ENCODE results near the gene PABPN1L. TPM values are rescaled to one million over a fixed set of nuclear protein-coding genes. Genes with fewer than 3 reads are reported as not detected.
A peak's percentile ranks its signal among the peaks of the same experiment; 100 is the strongest.

The PABPN1L gene
- total RNA-seq, 1 donor from 2014 or later: 0.46 TPM

DNA sequence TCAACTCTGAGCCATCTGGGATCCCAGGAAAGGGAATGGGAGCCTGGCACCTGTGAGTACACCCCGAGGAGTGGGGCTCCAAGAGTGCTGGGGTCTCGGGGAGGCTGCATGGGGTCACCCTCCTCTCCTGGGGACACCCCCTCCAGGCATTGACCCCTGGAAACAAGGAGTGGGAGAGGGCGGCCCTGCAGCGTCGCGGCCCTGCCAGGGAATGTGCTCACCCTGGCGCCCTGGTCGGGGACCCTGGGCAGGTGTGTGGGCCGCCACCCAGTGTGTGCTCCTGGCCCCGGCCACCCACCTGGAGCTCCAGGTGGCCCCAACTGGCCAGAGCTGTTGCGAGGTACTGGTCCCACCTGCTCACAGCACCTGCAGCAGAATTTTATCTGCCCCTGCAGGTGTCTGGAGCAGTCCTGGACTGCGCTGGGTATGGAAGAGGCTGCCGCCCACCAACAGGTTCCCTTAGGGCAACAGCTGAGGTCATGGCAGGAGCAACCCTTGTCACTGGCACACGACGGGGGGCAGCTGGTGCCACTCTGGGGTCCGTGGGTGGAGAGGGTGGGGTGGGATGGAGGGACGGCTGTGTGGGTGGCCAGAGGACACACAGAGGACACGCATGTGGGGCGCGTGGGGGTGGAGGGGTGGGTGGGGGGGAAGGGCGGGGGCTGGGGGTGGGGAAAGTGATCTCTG lies 5.4 kb upstream of the PABPN1L start:
- Mint-ChIP-seq H3K4me3 (ENCODE audit: low read depth) (no peak overlapping the region), H3K4me1 (ENCODE audit: low read depth) (no peaks in the 10 kb centered on the region), H3K9me3 (ENCODE audit: low read depth) (no peaks in the 10 kb centered on the region), H3K27ac (no peak overlapping the region), H3K27me3 (peaks cover 3% of the 10 kb centered on the region), H3K36me3 (ENCODE audit: insufficient read depth) (peaks cover 1% of the 10 kb centered on the region)
- TF ChIP-seq, protein P1, sequence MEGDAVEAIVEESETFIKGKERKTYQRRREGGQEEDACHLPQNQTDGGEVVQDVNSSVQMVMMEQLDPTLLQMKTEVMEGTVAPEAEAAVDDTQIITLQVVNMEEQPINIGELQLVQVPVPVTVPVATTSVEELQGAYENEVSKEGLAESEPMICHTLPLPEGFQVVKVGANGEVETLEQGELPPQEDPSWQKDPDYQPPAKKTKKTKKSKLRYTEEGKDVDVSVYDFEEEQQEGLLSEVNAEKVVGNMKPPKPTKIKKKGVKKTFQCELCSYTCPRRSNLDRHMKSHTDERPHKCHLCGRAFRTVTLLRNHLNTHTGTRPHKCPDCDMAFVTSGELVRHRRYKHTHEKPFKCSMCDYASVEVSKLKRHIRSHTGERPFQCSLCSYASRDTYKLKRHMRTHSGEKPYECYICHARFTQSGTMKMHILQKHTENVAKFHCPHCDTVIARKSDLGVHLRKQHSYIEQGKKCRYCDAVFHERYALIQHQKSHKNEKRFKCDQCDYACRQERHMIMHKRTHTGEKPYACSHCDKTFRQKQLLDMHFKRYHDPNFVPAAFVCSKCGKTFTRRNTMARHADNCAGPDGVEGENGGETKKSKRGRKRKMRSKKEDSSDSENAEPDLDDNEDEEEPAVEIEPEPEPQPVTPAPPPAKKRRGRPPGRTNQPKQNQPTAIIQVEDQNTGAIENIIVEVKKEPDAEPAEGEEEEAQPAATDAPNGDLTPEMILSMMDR (IDR thresholded peaks at IDR 0.05; ENCODE audit: unreplicated experiment): no peak
- DNase-seq (ENCODE audit: low spot score, unreplicated experiment): no peak

DNA sequence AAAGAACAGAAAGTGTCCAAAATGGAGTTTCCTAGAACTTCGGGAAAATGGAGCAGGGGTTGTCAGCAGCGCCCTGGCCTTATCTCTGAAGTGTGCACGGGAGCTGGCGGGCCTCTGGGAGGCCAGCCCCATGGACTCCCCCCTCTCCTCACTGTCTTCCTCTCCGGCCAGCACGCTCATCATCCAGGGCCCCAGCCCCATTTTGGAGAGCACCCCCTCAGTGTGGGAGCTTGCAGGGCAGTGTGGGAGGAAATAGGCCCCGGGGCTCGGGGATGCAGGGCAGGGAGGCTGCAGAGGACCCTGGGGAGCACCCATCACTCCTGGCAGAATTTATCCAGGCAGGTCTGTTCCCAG lies 4.9 kb upstream of the PABPN1L start:
- H3K4me3 Mint-ChIP-seq (ENCODE audit: low read depth): no peak overlapping the region
- DNase-seq (ENCODE audit: low spot score, unreplicated experiment): no peak

DNA sequence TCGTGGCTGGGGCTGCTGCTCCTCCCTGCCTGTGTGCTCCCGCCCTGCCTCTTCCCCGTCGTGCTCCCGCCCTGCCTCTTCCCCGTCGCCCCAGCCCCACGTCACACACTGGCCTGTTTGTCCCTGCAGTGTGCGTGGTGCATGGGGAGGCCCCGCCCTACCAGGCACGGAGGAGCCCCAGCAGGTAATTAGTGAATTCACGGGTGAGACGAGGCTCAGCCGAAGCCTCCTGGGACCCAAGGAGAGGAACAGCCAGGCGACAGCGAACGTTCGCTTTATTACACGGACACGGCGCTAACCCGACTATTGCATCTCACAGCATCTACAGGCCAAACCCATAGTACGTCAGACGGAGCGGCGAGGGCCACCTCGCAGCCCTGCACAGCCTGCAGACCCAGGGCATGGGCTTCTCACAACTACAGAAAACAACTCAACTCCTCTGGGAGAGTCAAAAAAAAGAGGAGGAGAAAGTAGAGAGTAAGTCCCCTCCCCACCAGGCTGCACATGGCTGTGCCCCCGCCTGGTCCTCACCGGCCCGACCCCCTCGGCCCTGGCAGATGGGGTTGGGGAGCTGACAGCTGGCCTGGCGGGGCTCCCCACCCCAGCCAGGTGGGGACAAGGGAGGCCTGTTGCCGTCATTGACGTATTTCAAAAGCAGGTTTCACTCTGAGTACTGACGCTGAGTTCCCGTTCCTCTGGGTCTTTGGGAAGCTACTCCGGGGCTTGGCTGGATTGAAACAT lies 4.3 kb upstream of the PABPN1L start:
- no peaks in the 10 kb centered on the region for H3K36me3 Mint-ChIP-seq (ENCODE audit: insufficient read depth)
- no peaks in the 10 kb centered on the region for H3K4me1 Mint-ChIP-seq (ENCODE audit: low read depth)
- H3K9me3 Mint-ChIP-seq (ENCODE audit: low read depth): no peaks in the 10 kb centered on the region
- no peak for DNase-seq (ENCODE audit: low spot score, unreplicated experiment)
- TF ChIP-seq, protein P1 (IDR thresholded peaks at IDR 0.05; ENCODE audit: unreplicated experiment): no peak
- H3K27me3 Mint-ChIP-seq: peaks cover 3% of the 10 kb centered on the region
- H3K4me3 Mint-ChIP-seq (ENCODE audit: low read depth): no peak overlapping the region
- H3K27ac Mint-ChIP-seq: peak overlapping the region; percentile 27

More for the DNA sequence above, 4.9 kb upstream of the PABPN1L start:
- no peaks in the 10 kb centered on the region for H3K4me1 Mint-ChIP-seq (ENCODE audit: low read depth)
- peaks cover 3% of the 10 kb centered on the region for H3K27me3 Mint-ChIP-seq
- H3K9me3 Mint-ChIP-seq (ENCODE audit: low read depth): no peaks in the 10 kb centered on the region
- peak overlapping the region; percentile 27 for H3K27ac Mint-ChIP-seq
- H3K36me3 Mint-ChIP-seq (ENCODE audit: insufficient read depth): peaks cover under 1% of the 10 kb centered on the region
- TF ChIP-seq, protein P1 (IDR thresholded peaks at IDR 0.05; ENCODE audit: unreplicated experiment): no peak

DNA sequence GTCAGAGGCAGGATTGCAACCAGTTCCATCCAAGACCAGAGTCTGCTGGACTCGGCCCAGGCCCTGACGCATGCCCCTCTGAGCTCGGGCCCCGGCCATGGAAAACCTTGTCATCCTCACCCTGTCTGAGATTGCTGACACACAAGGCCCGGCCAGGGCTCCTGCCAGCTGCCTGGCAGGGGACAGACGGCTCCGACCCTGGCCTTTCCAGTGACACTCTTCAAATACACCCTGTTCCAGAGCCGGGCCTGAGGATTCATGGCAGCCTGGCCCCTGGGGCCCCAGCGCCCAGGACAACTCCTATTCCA lies 3.2 kb upstream of the PABPN1L start:
- no peak for DNase-seq (ENCODE audit: low spot score, unreplicated experiment)
- no peak overlapping the region for H3K4me3 Mint-ChIP-seq (ENCODE audit: low read depth)
- no peaks in the 10 kb centered on the region for H3K36me3 Mint-ChIP-seq (ENCODE audit: insufficient read depth)
- TF ChIP-seq, protein P1 (IDR thresholded peaks at IDR 0.05; ENCODE audit: unreplicated experiment): no peak
- H3K27ac Mint-ChIP-seq: no peak overlapping the region
- H3K9me3 Mint-ChIP-seq (ENCODE audit: low read depth): no peaks in the 10 kb centered on the region
- H3K4me1 Mint-ChIP-seq (ENCODE audit: low read depth): no peaks in the 10 kb centered on the region
- peaks cover 3% of the 10 kb centered on the region for H3K27me3 Mint-ChIP-seq

DNA sequence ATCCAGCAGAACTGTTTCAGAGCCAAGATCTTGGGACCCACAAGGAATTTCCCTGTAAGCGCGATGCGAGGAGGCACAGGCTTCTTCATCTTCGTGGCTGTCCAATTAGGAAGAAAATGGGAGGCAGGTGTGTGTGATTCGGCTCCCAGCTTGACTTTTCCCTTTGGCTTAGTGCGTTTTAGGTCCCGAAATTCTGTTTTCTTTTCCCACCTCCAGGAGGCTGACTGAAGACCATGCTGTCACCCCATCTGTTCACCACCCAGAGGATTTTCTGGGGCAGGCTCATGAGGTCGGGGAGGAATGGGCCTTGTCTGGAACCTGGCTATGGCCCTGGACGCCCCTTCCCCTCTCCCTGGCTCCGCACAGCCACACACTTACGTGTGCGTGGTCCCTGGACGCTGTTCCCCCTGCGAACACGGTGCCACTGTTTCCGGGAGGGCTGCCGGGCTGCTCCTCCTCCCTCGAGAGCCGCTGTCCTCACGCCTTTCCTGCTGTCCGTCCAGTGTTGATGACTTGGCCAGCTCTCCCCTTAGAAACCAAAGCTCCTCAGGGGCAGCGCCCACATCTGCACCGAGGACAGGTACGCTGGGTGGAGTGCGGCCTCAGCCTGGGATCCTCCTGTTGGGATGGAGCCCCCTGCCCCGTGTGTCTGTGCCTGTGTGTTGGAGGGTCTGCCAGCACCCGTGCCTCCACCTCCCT lies 2.7 kb upstream of the PABPN1L start:
- peaks cover 3% of the 10 kb centered on the region for H3K27me3 Mint-ChIP-seq
- no peak for DNase-seq (ENCODE audit: low spot score, unreplicated experiment)
- no peaks in the 10 kb centered on the region for H3K36me3 Mint-ChIP-seq (ENCODE audit: insufficient read depth)
- no peak overlapping the region for H3K4me3 Mint-ChIP-seq (ENCODE audit: low read depth)
- H3K9me3 Mint-ChIP-seq (ENCODE audit: low read depth): no peaks in the 10 kb centered on the region
- TF ChIP-seq, protein P1 (IDR thresholded peaks at IDR 0.05; ENCODE audit: unreplicated experiment): no peak
- no peak overlapping the region for H3K27ac Mint-ChIP-seq
- H3K4me1 Mint-ChIP-seq (ENCODE audit: low read depth): no peaks in the 10 kb centered on the region
